Activated CD8-positive, alpha-beta memory T cell treated with anti-CD3 and anti-CD28 coated beads for 1 hour (primary cell): ENCODE measurements around the gene RPS6KC1.
"Not testable (repeated sequence)": the region's sequence is repeated elsewhere in the genome, so short reads cannot be mapped to it uniquely, and the experiment has no call there.

Source experiments
- DNase-seq, 2 donors: peaks; one replicate each; pipeline ENCODE4 v3.0.0-alpha.2; 2020; ENCODE audit warnings: low read depth in 1 of 2; ENCODE audit errors: extremely low read depth in 1 of 2

Gene RPS6KC1

GRCh38 chr1:213273546-213273945, 222.5 kb downstream of the RPS6KC1 start:
- no peak for DNase-seq

GRCh38 chr1:213274140-213274539, 223.1 kb downstream of the RPS6KC1 start:
- no peak for DNase-seq

GRCh38 chr1:213275293-213275692, 224.3 kb downstream of the RPS6KC1 start:
- DNase-seq: no peak

- no peak for DNase-seq
Observed at GRCh38 chr1:213276236-213276635, 225.2 kb downstream of the RPS6KC1 start.

- no peak for DNase-seq
Observed at GRCh38 chr1:213277036-213277435, 226.0 kb downstream of the RPS6KC1 start.

GRCh38 chr1:213279410-213279809, 228.4 kb downstream of the RPS6KC1 start:
- DNase-seq: no peak

GRCh38 chr1:213281640-213282301, 230.7 kb downstream of the RPS6KC1 start:
- DNase-seq: no peak

GRCh38 chr1:213284626-213285025, 233.6 kb downstream of the RPS6KC1 start:
- DNase-seq: no peak

GRCh38 chr1:213286235-213286634, 235.2 kb downstream of the RPS6KC1 start:
- no peak for DNase-seq

GRCh38 chr1:213287987-213288386, 236.9 kb downstream of the RPS6KC1 start:
- DNase-seq: no peak

- no peak for DNase-seq
Observed at GRCh38 chr1:213291526-213291925, 240.5 kb downstream of the RPS6KC1 start.

GRCh38 chr1:213292614-213293013, 241.6 kb downstream of the RPS6KC1 start:
- no peak for DNase-seq

- no peak for DNase-seq
Observed at GRCh38 chr1:213295860-213296259, 244.8 kb downstream of the RPS6KC1 start.

- no peak for DNase-seq
Observed at GRCh38 chr1:213296558-213296957, 245.5 kb downstream of the RPS6KC1 start.

GRCh38 chr1:213297021-213297420, 246.0 kb downstream of the RPS6KC1 start:
- DNase-seq: no peak

GRCh38 chr1:213300433-213300832, 249.4 kb downstream of the RPS6KC1 start:
- no peak for DNase-seq

GRCh38 chr1:213301524-213301923, 250.5 kb downstream of the RPS6KC1 start:
- DNase-seq: not testable (repeated sequence)

- DNase-seq: no peak
Observed at GRCh38 chr1:213303286-213303685, 252.2 kb downstream of the RPS6KC1 start.

- DNase-seq: no peak
Observed at GRCh38 chr1:213315571-213315970, 264.5 kb downstream of the RPS6KC1 start.

- not testable (repeated sequence) for DNase-seq
Observed at GRCh38 chr1:213318458-213318857, 267.4 kb downstream of the RPS6KC1 start.

- no peak for DNase-seq
Observed at GRCh38 chr1:213320191-213320870, 269.3 kb downstream of the RPS6KC1 start.
